ENCODE results near the gene CDC34.
"Not testable (repeated sequence)": the region's sequence is repeated elsewhere in the genome, so short reads cannot be mapped to it uniquely, and the experiment has no call there.

CDC34 gene

GRCh38 chr19:574658-575526, 43.3 kb downstream of the CDC34 start:
- no peak for DNase-seq

GRCh38 chr19:575527-576506, 44.3 kb downstream of the CDC34 start:
- no peak for DNase-seq

- no peak for DNase-seq
Observed at GRCh38 chr19:576768-577438, 45.3 kb downstream of the CDC34 start.

GRCh38 chr19:577439-578392, 46.2 kb downstream of the CDC34 start:
- no peak for DNase-seq

GRCh38 chr19:579111-579841, 47.7 kb downstream of the CDC34 start:
- no peak for DNase-seq

- no peak for DNase-seq
Observed at GRCh38 chr19:579842-580155, 48.2 kb downstream of the CDC34 start.

GRCh38 chr19:580274-580835, 48.8 kb downstream of the CDC34 start:
- DNase-seq: no peak

- no peak for DNase-seq
Observed at GRCh38 chr19:581399-582111, 50.0 kb downstream of the CDC34 start.

GRCh38 chr19:582497-583197, 51.1 kb downstream of the CDC34 start:
- no peak for DNase-seq

GRCh38 chr19:583198-583967, 51.8 kb downstream of the CDC34 start:
- DNase-seq: no peak

- no peak for DNase-seq
Observed at GRCh38 chr19:583968-584239, 52.3 kb downstream of the CDC34 start.

- DNase-seq: peak; percentile 80
Observed at GRCh38 chr19:584240-585001, 52.9 kb downstream of the CDC34 start.

GRCh38 chr19:585146-585545, 53.6 kb downstream of the CDC34 start:
- not testable (repeated sequence) for DNase-seq

- DNase-seq: no peak
Observed at GRCh38 chr19:585551-586110, 54.1 kb downstream of the CDC34 start.

GRCh38 chr19:588093-588740, 56.7 kb downstream of the CDC34 start:
- DNase-seq: peak; percentile 75

GRCh38 chr19:588741-589692, 57.5 kb downstream of the CDC34 start:
- DNase-seq: no peak

All from right forelimb (tissue), 1 donor.